Tibial artery (tissue), 4 donors: ENCODE measurements around the gene SBK2.
A peak's percentile ranks its signal among the peaks of the same experiment; 100 is the strongest.

Experiments
- DNase-seq, 2 donors: peaks; one replicate each; pipeline ENCODE4 v3.0.0-alpha.2; 2019
- H3K27ac ChIP-seq, 2 donors: fragments of 200-600 bp; sonication (generic) in 1 of 2; 1 replicate in 1 of 2; 2 replicates in 1 of 2; pipeline ENCODE4 v1.5.1; 2018 to 2019; ENCODE audit warnings: mild to moderate bottlenecking in 1 of 2
- H3K27me3 ChIP-seq, 2 donors: fragments of 200-600 bp; sonication (generic) in 1 of 2; one replicate each; pipeline versions ENCODE4 v1.5.1 to v1.6.0; 2016 to 2019
- H3K36me3 ChIP-seq, 3 donors: fragments of 200-600 bp; sonication (generic) in 2 of 3; one replicate each; pipeline ENCODE4 v1.5.1; 2016 to 2019; ENCODE audit warnings: mild to moderate bottlenecking in 2 of 3
- H3K4me1 ChIP-seq, 4 donors: fragments of 200-600 bp; sonication (generic) in 2 of 4; 1 replicate in 3 of 4; 2 replicates in 1 of 4; pipeline ENCODE4 v1.5.1; 2016 to 2019
- H3K4me3 ChIP-seq, 2 donors: fragments of 200-600 bp; sonication (generic) in 1 of 2; 1 replicate in 1 of 2; 2 replicates in 1 of 2; pipeline ENCODE4 v1.5.1; 2018 to 2019; ENCODE audit warnings: mild to moderate bottlenecking in 2 of 2
- H3K9me3 ChIP-seq, 3 donors: fragments of 200-600 bp; sonication (generic) in 1 of 3; one replicate each; pipeline ENCODE4 v1.5.1; 2016 to 2019
- CTCF ChIP-seq, 2 experiments: fragments of 200-600 bp in 1 of 2; fragments of 450-650 bp in 1 of 2; IDR thresholded peaks; one replicate each; pipeline ENCODE4 v1.5.1; 2017 to 2019; ENCODE audit warnings: antibody characterized with exemption in 2 of 2, mild to moderate bottlenecking in 1 of 2, moderate library complexity in 1 of 2
- intact Hi-C: fragments of 100-400 bp; cut with DNase I; formaldehyde crosslinking; loops from one replicate; pipeline ENCODE4 v1.15.0; 2023; ENCODE audit warnings: low total_unique reads

SBK2 gene

GRCh38 chr19:55486971-55487923 lies 49.7 kb downstream of the SBK2 start:
- peaks cover 0 to 62% (median 40%) of the 10 kb centered on the region in 4 donors for H3K4me1 ChIP-seq
- intact Hi-C loops: no loop called here
- peak overlapping the region; percentile 60 to 86 for H3K27ac ChIP-seq
- H3K9me3 ChIP-seq: no peaks in the 10 kb centered on the region
- peak; percentile 77 to 88 for DNase-seq
- peaks cover 8 to 19% (median 18%) of the 10 kb centered on the region in 3 donors for H3K36me3 ChIP-seq
- H3K4me3 ChIP-seq: peak overlapping the region in 1 of 2 donors; percentile 6
- TF ChIP-seq CTCF (IDR thresholded peaks at IDR 0.05): no peak
- H3K27me3 ChIP-seq: peaks cover 0 to 83% of the 10 kb centered on the region in 2 donors

- no peak for DNase-seq
- H3K27me3 ChIP-seq: peaks cover 0 to 76% of the 10 kb centered on the region in 2 donors
- peaks cover 0 to 61% (median 37%) of the 10 kb centered on the region in 4 donors for H3K4me1 ChIP-seq
- peak overlapping the region in 1 of 2 donors; percentile 6 for H3K4me3 ChIP-seq
- H3K9me3 ChIP-seq: no peaks in the 10 kb centered on the region
- no peak for TF ChIP-seq CTCF (IDR thresholded peaks at IDR 0.05)
- peaks cover 11 to 28% (median 28%) of the 10 kb centered on the region in 3 donors for H3K36me3 ChIP-seq
- intact Hi-C loops: no loop called here
- H3K27ac ChIP-seq: peak overlapping the region; percentile 60 to 86
These were observed 50.6 kb downstream of the SBK2 start for GRCh38 chr19:55486043-55486970.

- Histone ChIP-seq H3K9me3 (no peaks in the 10 kb centered on the region), H3K4me3 (peak overlapping the region; percentile 47 to 55), H3K27ac (peak overlapping the region; percentile 60 to 86), H3K27me3 (peaks cover 0 to 68% of the 10 kb centered on the region in 2 donors), H3K36me3 (peaks cover 11 to 32% (median 30%) of the 10 kb centered on the region in 3 donors), H3K4me1 (peaks cover 0 to 55% (median 35%) of the 10 kb centered on the region in 4 donors)
- no peak for DNase-seq
- TF ChIP-seq CTCF (IDR thresholded peaks at IDR 0.05): no peak
- intact Hi-C loops: no loop called here
These were observed 51.4 kb downstream of the SBK2 start for GRCh38 chr19:55485439-55486011.

GRCh38 chr19:55484593-55485438 lies 52.1 kb downstream of the SBK2 start, which contains the start of gene NAT14:
Gene NAT14, plus strand, starts transcription at chr19:55485188. Its CDS starts 521 bp downstream, at chr19:55485709.
- Histone ChIP-seq H3K27ac (peak within 1 kb of the TSS; percentile 60 to 86), H3K36me3 (peaks cover 11 to 32% (median 30%) of the 10 kb centered on the region in 3 donors), H3K27me3 (peaks cover 0 to 61% of the 10 kb centered on the region in 2 donors), H3K9me3 (no peaks in the 10 kb centered on the region), H3K4me3 (peak within 1 kb of the TSS; percentile 47 to 55), H3K4me1 (peaks cover 0 to 55% (median 35%) of the 10 kb centered on the region in 4 donors)
- no peak for TF ChIP-seq CTCF (IDR thresholded peaks at IDR 0.05)
- intact Hi-C loops: no loop called here
- DNase-seq: no peak
